Hair follicular keratinocyte (primary cell): Measurements from ENCODE around the gene DIAPH3. TPM values are rescaled to one million over a fixed set of nuclear protein-coding genes. Genes with fewer than 3 reads are reported as not detected.

Experiments
- total RNA-seq: library from RNA; depleted of rRNA; stranded (reverse); fragments of >200 nt; gene quantifications from 2 replicates; pipeline ENCODE4 v1.2.3, GENCODE V29; 2015

Gene DIAPH3
- total RNA-seq: 6.7 and 14.1 TPM in 2 replicates

GRCh38 chr13:60163478-60164233, at the start of gene DIAPH3:
DIAPH3 (minus strand) TSS chr13:60163928; CDS start chr13:60163766, 162 bp downstream.

Other genes with a start within 250 kb of the DIAPH3 start
- 8.0 and 10.9 TPM in 2 replicates for gene TDRD3, start 233.3 kb upstream of the DIAPH3 start, total RNA-seq